ENCODE results near the gene YES1. TPM values are rescaled to one million over a fixed set of nuclear protein-coding genes. Genes with fewer than 3 reads are reported as not detected.

The YES1 gene
- total RNA-seq, 4 donors from 2014 or later: 19.2 to 39.5 (median 29.6) TPM

- Histone ChIP-seq H3K4me1 (no peaks in the 10 kb centered on the region), H3K27me3 (no peaks in the 10 kb centered on the region), H3K4me3 (no peak overlapping the region), H3K27ac (no peak overlapping the region), H3K9me3 (no peaks in the 10 kb centered on the region), H3K36me3 (peaks cover 0 to 10% of the 10 kb centered on the region in 2 donors)
- DNase-seq: no peak
- intact Hi-C loops (cut with DNase I; ENCODE audit: low total_unique reads) (no loop called here), in situ Hi-C loops (cut with MboI; ENCODE audit: low sequenced_read_pairs in 4 of 4) (no loop called here)
- no peak for ATAC-seq
- TF ChIP-seq CTCF (IDR thresholded peaks at IDR 0.05 in 4 of 5, conservative IDR thresholded peaks at IDR 0.05 in 1 of 5): no peak
Observed at GRCh38 chr18:725646-726045, 86.4 kb downstream of the YES1 start.

DNA sequence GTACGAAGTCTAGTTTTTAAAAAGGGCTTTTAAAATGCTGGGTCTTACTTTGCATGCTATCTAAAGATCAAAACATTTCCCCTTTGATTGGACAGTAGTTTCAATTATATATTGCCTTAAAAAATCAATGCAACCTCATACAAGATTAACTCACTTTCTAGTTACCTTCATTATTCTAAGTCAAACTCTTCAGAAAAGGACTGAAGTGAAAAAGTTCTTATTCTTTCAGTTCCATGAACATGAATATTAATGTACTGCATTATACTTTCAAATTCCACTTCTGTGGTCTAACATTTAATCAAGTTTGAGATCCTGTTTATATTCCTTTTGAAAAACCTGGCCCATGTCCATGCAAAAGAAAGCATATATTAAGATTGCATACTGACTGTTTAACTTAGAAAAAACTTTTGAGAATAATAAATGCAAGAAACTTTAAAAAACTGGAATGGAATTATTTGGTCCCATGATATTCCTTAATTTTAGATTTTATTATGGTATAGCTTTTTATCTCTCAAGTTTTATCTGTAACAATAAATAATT, 88.4 kb downstream of the YES1 start:
- DNase-seq: no peak
- Histone ChIP-seq H3K4me3 (no peak overlapping the region), H3K4me1 (no peaks in the 10 kb centered on the region), H3K27ac (no peak overlapping the region), H3K9me3 (no peaks in the 10 kb centered on the region), H3K36me3 (peaks cover 0 to 8% of the 10 kb centered on the region in 2 donors), H3K27me3 (no peaks in the 10 kb centered on the region)
- ATAC-seq: no peak
- in situ Hi-C loops (cut with MboI; ENCODE audit: low sequenced_read_pairs in 4 of 4): no loop called here
- TF ChIP-seq POLR2A (IDR thresholded peaks at IDR 0.05): no peak
- no peak for TF ChIP-seq CTCF (IDR thresholded peaks at IDR 0.05 in 4 of 5, conservative IDR thresholded peaks at IDR 0.05 in 1 of 5)
- intact Hi-C loops (cut with DNase I; ENCODE audit: low total_unique reads): no loop called here

DNA sequence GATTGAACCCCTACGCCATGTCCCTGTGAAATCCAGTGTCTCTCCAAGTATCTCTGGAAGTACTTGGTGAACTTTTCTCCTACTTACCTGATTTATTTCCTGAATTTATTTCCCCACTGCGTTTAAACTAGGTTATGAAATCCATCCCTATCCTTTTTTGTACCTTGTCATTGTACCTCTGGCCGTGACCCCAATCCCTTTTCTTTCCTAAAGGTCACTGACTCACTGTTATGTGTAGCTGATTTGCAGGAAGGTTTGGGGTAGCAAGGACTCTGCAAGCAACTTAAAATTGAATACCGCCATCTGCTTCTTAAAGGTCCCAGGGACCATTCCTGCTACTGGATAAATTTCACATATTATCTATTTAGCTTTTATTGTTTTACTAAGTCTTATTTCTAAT, 95.0 kb downstream of the YES1 start:
- ATAC-seq: no peak
- no peak for TF ChIP-seq POLR2A (IDR thresholded peaks at IDR 0.05)
- TF ChIP-seq CTCF (IDR thresholded peaks at IDR 0.05 in 4 of 5, conservative IDR thresholded peaks at IDR 0.05 in 1 of 5): no peak
- no peak overlapping the region for H3K4me3 ChIP-seq
- DNase-seq: no peak
- H3K27me3 ChIP-seq: no peaks in the 10 kb centered on the region
- intact Hi-C loops (cut with DNase I; ENCODE audit: low total_unique reads): no loop called here
- no peaks in the 10 kb centered on the region for H3K4me1 ChIP-seq
- no peaks in the 10 kb centered on the region for H3K36me3 ChIP-seq
- in situ Hi-C loops (cut with MboI; ENCODE audit: low sequenced_read_pairs in 4 of 4): no loop called here
- no peak overlapping the region for H3K27ac ChIP-seq
- no peaks in the 10 kb centered on the region for H3K9me3 ChIP-seq

DNA sequence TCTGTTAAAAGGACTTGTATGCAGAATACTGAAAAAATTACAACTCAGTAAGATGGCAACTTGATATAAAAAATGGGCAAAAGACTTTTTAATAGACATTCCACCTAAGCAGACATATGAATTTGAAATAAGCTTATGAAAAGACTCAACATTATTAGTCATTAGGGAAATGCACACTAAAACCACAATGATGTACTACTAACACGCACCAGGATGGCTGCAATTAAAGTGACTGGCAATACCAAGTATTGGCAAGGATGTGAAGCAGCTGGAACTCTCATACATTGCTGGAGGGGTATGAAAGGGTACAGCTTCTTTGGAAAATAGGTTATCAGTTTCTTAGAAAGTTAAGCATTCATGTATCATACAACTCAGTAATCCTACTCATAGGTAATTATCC, 96.4 kb downstream of the YES1 start:
- in situ Hi-C loops (cut with MboI; ENCODE audit: low sequenced_read_pairs in 4 of 4): no loop called here
- DNase-seq (no peak), ATAC-seq (no peak)
- H3K4me3 ChIP-seq: no peak overlapping the region
- H3K9me3 ChIP-seq: no peaks in the 10 kb centered on the region
- peaks cover 0 to 6% of the 10 kb centered on the region in 2 donors for H3K4me1 ChIP-seq
- TF ChIP-seq POLR2A (IDR thresholded peaks at IDR 0.05) (no peak), CTCF (IDR thresholded peaks at IDR 0.05 in 4 of 5, conservative IDR thresholded peaks at IDR 0.05 in 1 of 5) (no peak)
- no peak overlapping the region for H3K27ac ChIP-seq
- no peaks in the 10 kb centered on the region for H3K27me3 ChIP-seq
- no peaks in the 10 kb centered on the region for H3K36me3 ChIP-seq
- intact Hi-C loops (cut with DNase I; ENCODE audit: low total_unique reads): no loop called here

GRCh38 chr18:713135-713490, 98.9 kb downstream of the YES1 start:
- intact Hi-C loops (cut with DNase I; ENCODE audit: low total_unique reads): loop anchor here (5.0 kb wide), 1 partner anchor 99 kb away; the partner anchor contains the start of gene YES1
- no peak for TF ChIP-seq CTCF (IDR thresholded peaks at IDR 0.05 in 4 of 5, conservative IDR thresholded peaks at IDR 0.05 in 1 of 5)
- no peak for TF ChIP-seq POLR2A (IDR thresholded peaks at IDR 0.05)
- in situ Hi-C loops (cut with MboI; ENCODE audit: low sequenced_read_pairs in 4 of 4): no loop called here
- Histone ChIP-seq H3K27me3 (no peaks in the 10 kb centered on the region), H3K27ac (peak overlapping the region; percentile 69 to 82 (median 76)), H3K36me3 (no peaks in the 10 kb centered on the region), H3K9me3 (no peaks in the 10 kb centered on the region), H3K4me1 (peaks cover 0 to 6% of the 10 kb centered on the region in 2 donors), H3K4me3 (peak overlapping the region; percentile 69 to 82 (median 76))
- DNase-seq: no peak
- no peak for ATAC-seq

Data from gastrocnemius medialis (tissue), 4 donors.